WTC11 (cell line): ENCODE results near the gene PDE8B. TPM values are rescaled to one million over a fixed set of nuclear protein-coding genes. Genes with fewer than 3 reads are reported as not detected.

Source experiments
- ATAC-seq: fragments of 200-7000 bp; cut with Tn5 transposase; 2 replicates; pipeline ENCODE4 v1.10.0; 2021; ENCODE audit warnings: mild to moderate bottlenecking, moderate library complexity
- CTCF ChIA-PET: fragments of 300-600 bp; sonication (Branson Sonifier 250); formaldehyde crosslinking; loops from one replicate; lab custom pipeline; 2021; ENCODE audit warnings: antibody characterized with exemption; lab: Charles Lee
- POLR2A ChIA-PET: fragments of 350-600 bp; sonication (Branson Sonifier 250); formaldehyde crosslinking; loops from one replicate; lab custom pipeline; 2021; ENCODE audit warnings: antibody characterized with exemption; lab: Charles Lee
- DNase-seq: peaks from one replicate; pipeline ENCODE4 v3.0.0; 2021; ENCODE audit warnings: low spot score
- H3K27ac Mint-ChIP-seq: 2 replicates; pipeline ENCODE4 v1.8.0; 2021; ENCODE audit warnings: mixed read lengths
- H3K27me3 Mint-ChIP-seq: 2 replicates; pipeline ENCODE4 v1.8.0; 2021; ENCODE audit warnings: low read depth, mild to moderate bottlenecking, moderate library complexity, mixed read lengths
- H3K36me3 Mint-ChIP-seq: 2 replicates; pipeline ENCODE4 v1.8.0; 2021; ENCODE audit warnings: mixed read lengths
- H3K4me1 Mint-ChIP-seq: 2 replicates; pipeline ENCODE4 v1.8.0; 2022; ENCODE audit warnings: mixed read lengths
- H3K4me3 Mint-ChIP-seq: 2 replicates; pipeline ENCODE4 v1.8.0; 2021; ENCODE audit warnings: mild to moderate bottlenecking, moderate library complexity, mixed read lengths
- H3K9me3 Mint-ChIP-seq: 2 replicates; pipeline ENCODE4 v1.8.0; 2021; ENCODE audit warnings: mixed read lengths
- AFF4 ChIP-seq: sonication (generic); formaldehyde crosslinking; IDR thresholded peaks from 2 replicates; pipeline ENCODE4 v1.8.1; 2023; ENCODE audit warnings: mild to moderate bottlenecking, missing genetic modification reagents, borderline replicate concordance
- CREM ChIP-seq: sonication (generic); formaldehyde crosslinking; IDR thresholded peaks from 2 replicates; pipeline ENCODE4 v1.8.1; 2022; ENCODE audit warnings: mild to moderate bottlenecking, missing genetic modification reagents, moderate library complexity
- E2F1 ChIP-seq: sonication (generic); formaldehyde crosslinking; IDR thresholded peaks from 2 replicates; pipeline ENCODE4 v1.8.0; 2022; ENCODE audit warnings: mild to moderate bottlenecking, missing genetic modification reagents
- ESRRA ChIP-seq: sonication (generic); formaldehyde crosslinking; IDR thresholded peaks from 2 replicates; pipeline ENCODE4 v1.8.1; 2022; ENCODE audit warnings: mild to moderate bottlenecking, missing genetic modification reagents, borderline replicate concordance
- FOXJ3 ChIP-seq: sonication (generic); formaldehyde crosslinking; IDR thresholded peaks from 2 replicates; pipeline ENCODE4 v1.9.0; 2021; ENCODE audit warnings: missing genetic modification reagents, mild to moderate bottlenecking, borderline replicate concordance
- IRF1 ChIP-seq: sonication (generic); formaldehyde crosslinking; IDR thresholded peaks from 2 replicates; pipeline ENCODE4 v1.8.0; 2023; ENCODE audit warnings: missing genetic modification reagents
- IRF2 ChIP-seq: sonication (generic); formaldehyde crosslinking; IDR thresholded peaks from 2 replicates; pipeline ENCODE4 v1.8.0; 2022; ENCODE audit warnings: low read depth, missing genetic modification reagents, borderline replicate concordance
- MAX ChIP-seq: sonication (generic); formaldehyde crosslinking; IDR thresholded peaks from 2 replicates; pipeline ENCODE4 v1.8.0; 2022; ENCODE audit warnings: mild to moderate bottlenecking, missing genetic modification reagents
- MLX ChIP-seq: sonication (generic); formaldehyde crosslinking; IDR thresholded peaks from 2 replicates; pipeline ENCODE4 v1.8.1; 2023; ENCODE audit warnings: mild to moderate bottlenecking, missing genetic modification reagents, moderate library complexity
- MYBL2 ChIP-seq: sonication (generic); formaldehyde crosslinking; IDR thresholded peaks from 2 replicates; pipeline ENCODE4 v1.8.1; 2023; ENCODE audit warnings: mild to moderate bottlenecking, moderate library complexity, missing genetic modification reagents
- OVOL2 ChIP-seq: fragments of 250-450 bp; sonication (Bioruptor Pico); IDR thresholded peaks from 2 replicates; pipeline ENCODE4 v1.9.0; 2021; ENCODE audit warnings: mild to moderate bottlenecking, borderline replicate concordance
- PRRX2 ChIP-seq: fragments of 250-450 bp; sonication (Bioruptor Pico); IDR thresholded peaks from 2 replicates; pipeline ENCODE4 v1.8.0; 2021; ENCODE audit warnings: mild to moderate bottlenecking
- RELA ChIP-seq: sonication (generic); formaldehyde crosslinking; IDR thresholded peaks from 2 replicates; pipeline ENCODE4 v1.8.1; 2022; ENCODE audit warnings: missing genetic modification reagents, mild to moderate bottlenecking, borderline replicate concordance
- SP1 ChIP-seq: sonication (generic); formaldehyde crosslinking; conservative IDR thresholded peaks from 2 replicates; pipeline ENCODE4 v1.8.1; 2022; ENCODE audit warnings: missing genetic modification reagents
- TP53 ChIP-seq: sonication (generic); formaldehyde crosslinking; IDR thresholded peaks from 2 replicates; pipeline ENCODE4 v1.8.1; 2023; ENCODE audit warnings: mild to moderate bottlenecking, missing genetic modification reagents
- ZNF219 ChIP-seq: sonication (generic); formaldehyde crosslinking; IDR thresholded peaks from 2 replicates; pipeline ENCODE4 v1.8.0; 2023; ENCODE audit warnings: missing genetic modification reagents, mild to moderate bottlenecking, borderline replicate concordance
- ZNF263 ChIP-seq: sonication (generic); formaldehyde crosslinking; IDR thresholded peaks from 2 replicates; pipeline ENCODE4 v1.8.1; 2022; ENCODE audit warnings: low read depth, mild to moderate bottlenecking, moderate library complexity, missing genetic modification reagents
- ZNF532 ChIP-seq: fragments of 250-450 bp; sonication (Bioruptor Pico); IDR thresholded peaks from 2 replicates; pipeline ENCODE4 v1.9.0; 2021; ENCODE audit warnings: mild to moderate bottlenecking, borderline replicate concordance
- ZNF671 ChIP-seq: fragments of 250-450 bp; sonication (Bioruptor Pico); IDR thresholded peaks from 2 replicates; pipeline ENCODE4 v1.8.0; 2021; ENCODE audit warnings: mild to moderate bottlenecking
- total RNA-seq: library from RNA; stranded (reverse); gene quantifications from 3 replicates; pipeline ENCODE4 v1.2.3, GENCODE V29; 2021

The PDE8B gene
- total RNA-seq, 1 experiment from 2014 or later: 0.31 TPM

GRCh38 chr5:77374686-77375085 lies 164.2 kb downstream of the PDE8B start (continued):
- no peak for TF ChIP-seq ZNF532 (CRISPR knock-in tag)
- TF ChIP-seq IRF1 (CRISPR knock-in tag): no peak
- TF ChIP-seq IRF2 (CRISPR knock-in tag): no peak
- TF ChIP-seq E2F1 (CRISPR knock-in tag): no peak
- TF ChIP-seq, all 79 proteins: peak for 0

GRCh38 chr5:77376609-77377300 lies 166.3 kb downstream of the PDE8B start:
- H3K27ac Mint-ChIP-seq: no peak overlapping the region; the same call in 1 of the 2 replicates
- DNase-seq (no peak), ATAC-seq (peak; percentile 80)
- POLR2A ChIA-PET: no interaction called here
- no peaks in the 10 kb centered on the region for H3K27me3 Mint-ChIP-seq
- CTCF ChIA-PET: interaction anchor here (1.0 to 2.5 kb wide), 4 partner anchors 10 to 237 kb away, joined by 3 to 11 read pairs (median 5); partner anchors contain the start of gene WDR41
- no peaks in the 10 kb centered on the region for H3K9me3 Mint-ChIP-seq
- no peaks in the 10 kb centered on the region for H3K36me3 Mint-ChIP-seq
- H3K4me3 Mint-ChIP-seq: no peak overlapping the region
- H3K4me1 Mint-ChIP-seq: peaks cover 30% of the 10 kb centered on the region
- no peak for TF ChIP-seq ESRRA (CRISPR knock-in tag)
- TF ChIP-seq MAX (CRISPR knock-in tag): no peak
- TF ChIP-seq AFF4: no peak
- TF ChIP-seq OVOL2 (CRISPR knock-in tag): no peak
- no peak for TF ChIP-seq MLX (CRISPR knock-in tag)
- no peak for TF ChIP-seq ZNF219 (CRISPR knock-in tag)
- no peak for TF ChIP-seq CREM (CRISPR knock-in tag)
- no peak for TF ChIP-seq PRRX2 (CRISPR knock-in tag)
- TF ChIP-seq ZNF532 (CRISPR knock-in tag): no peak
- no peak for TF ChIP-seq MYBL2 (CRISPR knock-in tag)
- TF ChIP-seq RELA (CRISPR knock-in tag): no peak
- TF ChIP-seq FOXJ3 (CRISPR knock-in tag): no peak
- TF ChIP-seq SP1 (CRISPR knock-in tag): no peak
- TF ChIP-seq ZNF671 (CRISPR knock-in tag): no peak
- no peak for TF ChIP-seq TP53 (CRISPR knock-in tag)
- TF ChIP-seq ZNF263 (CRISPR knock-in tag): no peak
